HG02852 (cell line): ENCODE data around the gene ADGRB2.

Experiments
- ATAC-seq: cut with Tn5 transposase; IDR thresholded peaks from one replicate; pipeline ENCODE4 v1.9.1; 2021; ENCODE audit warnings: mild to moderate bottlenecking, moderate library complexity; ENCODE audit not compliant: unreplicated experiment

The ADGRB2 gene

GRCh38 chr1:31683997-31684396 is 80.1 kb downstream of the ADGRB2 start:
- ATAC-seq = no peak

- ATAC-seq = no peak
These were observed 82.7 kb downstream of the ADGRB2 start for GRCh38 chr1:31681415-31681814.

GRCh38 chr1:31679676-31680230 is 84.4 kb downstream of the ADGRB2 start:
- ATAC-seq = no peak

- no peak for ATAC-seq
These were observed 85.0 kb downstream of the ADGRB2 start for GRCh38 chr1:31679091-31679490.

GRCh38 chr1:31678681-31679080 is 85.5 kb downstream of the ADGRB2 start:
- no peak for ATAC-seq

- no peak for ATAC-seq
These were observed 86.2 kb downstream of the ADGRB2 start for GRCh38 chr1:31677949-31678348.

- ATAC-seq = no peak
These were observed 86.7 kb downstream of the ADGRB2 start for GRCh38 chr1:31677401-31677800.
